Measurements from ENCODE around the gene KCNH1. TPM values are rescaled to one million over a fixed set of nuclear protein-coding genes. Genes with fewer than 3 reads are reported as not detected.

KCNH1 gene
- total RNA-seq, 1 donor from 2014 or later, result not detected

DNA sequence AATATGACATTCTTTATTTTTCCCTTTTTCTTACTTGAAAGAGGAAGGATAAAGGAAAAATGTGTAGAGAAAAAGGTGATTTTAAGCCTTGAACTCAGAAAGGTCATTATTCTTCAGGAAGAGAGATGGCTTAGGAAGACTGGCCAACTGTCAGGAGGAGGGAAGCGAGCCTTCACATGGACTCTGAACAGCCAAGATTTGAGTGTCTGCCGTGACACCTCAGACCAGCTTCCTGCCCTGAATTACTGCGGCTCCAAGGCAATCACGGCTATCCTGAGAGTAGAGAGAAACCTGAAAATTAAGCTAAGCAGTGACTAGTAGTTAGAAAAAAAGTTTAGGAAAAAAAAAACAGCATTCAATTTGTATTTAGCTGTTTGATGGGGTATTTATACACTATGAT, 314.7 kb downstream of the KCNH1 start:
- no peak for ATAC-seq (ENCODE audit: low read depth)
- H3K27ac Mint-ChIP-seq, result no peak overlapping the region
- intact Hi-C loops (cut with micrococcal nuclease), result no loop called here
- peaks cover 27% of the 10 kb centered on the region for H3K4me1 Mint-ChIP-seq
- no peaks in the 10 kb centered on the region for H3K36me3 Mint-ChIP-seq (ENCODE audit: low read depth)
- TF ChIP-seq, protein P1, sequence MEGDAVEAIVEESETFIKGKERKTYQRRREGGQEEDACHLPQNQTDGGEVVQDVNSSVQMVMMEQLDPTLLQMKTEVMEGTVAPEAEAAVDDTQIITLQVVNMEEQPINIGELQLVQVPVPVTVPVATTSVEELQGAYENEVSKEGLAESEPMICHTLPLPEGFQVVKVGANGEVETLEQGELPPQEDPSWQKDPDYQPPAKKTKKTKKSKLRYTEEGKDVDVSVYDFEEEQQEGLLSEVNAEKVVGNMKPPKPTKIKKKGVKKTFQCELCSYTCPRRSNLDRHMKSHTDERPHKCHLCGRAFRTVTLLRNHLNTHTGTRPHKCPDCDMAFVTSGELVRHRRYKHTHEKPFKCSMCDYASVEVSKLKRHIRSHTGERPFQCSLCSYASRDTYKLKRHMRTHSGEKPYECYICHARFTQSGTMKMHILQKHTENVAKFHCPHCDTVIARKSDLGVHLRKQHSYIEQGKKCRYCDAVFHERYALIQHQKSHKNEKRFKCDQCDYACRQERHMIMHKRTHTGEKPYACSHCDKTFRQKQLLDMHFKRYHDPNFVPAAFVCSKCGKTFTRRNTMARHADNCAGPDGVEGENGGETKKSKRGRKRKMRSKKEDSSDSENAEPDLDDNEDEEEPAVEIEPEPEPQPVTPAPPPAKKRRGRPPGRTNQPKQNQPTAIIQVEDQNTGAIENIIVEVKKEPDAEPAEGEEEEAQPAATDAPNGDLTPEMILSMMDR (IDR thresholded peaks at IDR 0.05), result no peak
- CTCF ChIA-PET, result no interaction called here
- H3K27me3 Mint-ChIP-seq, result peaks cover 6% of the 10 kb centered on the region
- POLR2A ChIA-PET, result no interaction called here
- no peaks in the 10 kb centered on the region for H3K9me3 Mint-ChIP-seq
- no peak overlapping the region for H3K4me3 Mint-ChIP-seq
- no peak for DNase-seq

DNA sequence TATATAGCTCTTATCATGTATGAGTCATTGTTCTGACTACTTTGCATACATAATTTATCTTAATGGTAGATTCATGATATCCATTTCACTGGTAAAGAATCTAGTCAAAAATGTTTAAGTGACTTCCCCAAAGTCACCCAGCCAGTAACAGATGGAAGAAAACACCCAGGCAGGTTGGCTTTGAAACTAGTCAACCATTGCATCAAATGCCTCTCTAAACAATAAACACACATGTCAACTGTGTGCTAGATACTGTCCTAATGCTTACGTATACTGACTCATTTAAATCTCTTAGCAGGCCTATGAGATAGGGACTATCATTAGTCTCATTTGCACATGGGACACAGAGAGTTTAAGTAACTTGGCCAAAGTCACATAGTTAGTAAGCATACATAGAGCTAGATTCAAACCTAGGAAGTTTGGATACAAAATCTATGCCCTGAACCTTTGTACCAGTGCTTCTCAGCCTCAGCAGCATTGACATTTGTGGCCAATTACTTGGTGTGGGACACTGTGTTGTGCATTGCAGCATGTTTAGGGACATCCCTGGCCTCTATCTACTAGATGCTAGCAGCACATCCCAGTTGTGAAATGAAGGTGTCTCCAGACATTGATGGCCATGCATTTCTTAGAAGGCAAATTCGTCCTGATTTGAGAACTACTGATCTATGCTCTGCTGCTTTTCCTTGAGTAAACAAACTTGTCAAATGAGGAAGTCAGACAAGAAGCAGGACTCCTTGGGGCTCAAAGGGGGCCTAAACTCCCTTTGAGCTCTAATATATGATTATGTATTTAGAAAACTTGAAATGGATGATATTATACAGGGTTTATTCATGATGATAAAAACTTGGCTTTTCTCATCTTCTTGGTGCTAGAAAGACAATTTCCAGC, 316.3 kb downstream of the KCNH1 start:
- peaks cover 9% of the 10 kb centered on the region for H3K27me3 Mint-ChIP-seq
- intact Hi-C loops (cut with micrococcal nuclease), result no loop called here
- ChIA-PET POLR2A (no interaction called here), CTCF (no interaction called here)
- no peaks in the 10 kb centered on the region for H3K36me3 Mint-ChIP-seq (ENCODE audit: low read depth)
- ATAC-seq (ENCODE audit: low read depth), result no peak
- DNase-seq, result no peak
- no peak overlapping the region for H3K4me3 Mint-ChIP-seq
- H3K9me3 Mint-ChIP-seq, result no peaks in the 10 kb centered on the region
- H3K27ac Mint-ChIP-seq, result no peak overlapping the region
- TF ChIP-seq, protein P1 (IDR thresholded peaks at IDR 0.05), result no peak
- H3K4me1 Mint-ChIP-seq, result peaks cover 27% of the 10 kb centered on the region

DNA sequence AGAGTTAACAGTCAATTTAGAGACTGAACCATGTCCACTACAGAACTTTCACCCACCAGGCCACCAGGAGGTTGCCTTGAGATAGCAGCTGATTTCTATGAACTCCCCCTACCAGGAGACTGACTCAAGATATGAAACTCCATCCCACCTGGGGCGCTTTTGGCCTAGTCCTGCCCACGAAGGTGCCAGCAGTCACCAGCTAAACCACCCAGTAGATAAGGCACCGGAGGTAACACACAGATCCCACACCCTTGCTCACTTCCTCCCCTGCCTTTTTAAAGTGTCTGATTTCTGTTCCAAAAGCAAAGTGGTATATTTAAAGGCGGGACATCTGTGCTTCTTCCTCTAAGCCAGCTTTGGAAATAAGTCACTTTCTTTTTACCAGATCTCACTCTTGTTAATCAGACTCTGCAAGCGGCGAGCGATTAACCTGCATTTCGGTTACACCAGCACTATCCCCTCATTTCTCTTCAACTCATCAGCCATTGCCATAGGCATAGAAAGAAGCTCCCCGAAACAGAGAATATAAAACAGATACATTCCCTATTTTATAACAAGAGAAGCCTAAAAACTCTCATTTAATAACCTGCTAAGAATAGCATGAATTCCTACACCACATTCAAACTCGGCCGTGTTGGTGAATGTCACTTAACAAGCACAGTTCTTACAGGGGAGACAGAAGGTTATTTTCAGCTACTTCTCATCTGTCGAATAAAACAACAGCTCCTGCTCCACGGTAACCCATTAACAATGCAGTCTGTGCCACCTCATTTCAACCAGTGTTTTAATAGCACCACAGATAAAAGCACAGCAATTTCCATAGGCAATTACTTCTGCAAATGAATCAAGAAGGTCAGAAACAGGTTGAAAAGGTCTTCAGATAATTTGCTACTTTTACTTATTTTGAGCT, 318.1 kb downstream of the KCNH1 start:
- intact Hi-C loops (cut with micrococcal nuclease), result no loop called here
- CTCF ChIA-PET, result no interaction called here

DNA sequence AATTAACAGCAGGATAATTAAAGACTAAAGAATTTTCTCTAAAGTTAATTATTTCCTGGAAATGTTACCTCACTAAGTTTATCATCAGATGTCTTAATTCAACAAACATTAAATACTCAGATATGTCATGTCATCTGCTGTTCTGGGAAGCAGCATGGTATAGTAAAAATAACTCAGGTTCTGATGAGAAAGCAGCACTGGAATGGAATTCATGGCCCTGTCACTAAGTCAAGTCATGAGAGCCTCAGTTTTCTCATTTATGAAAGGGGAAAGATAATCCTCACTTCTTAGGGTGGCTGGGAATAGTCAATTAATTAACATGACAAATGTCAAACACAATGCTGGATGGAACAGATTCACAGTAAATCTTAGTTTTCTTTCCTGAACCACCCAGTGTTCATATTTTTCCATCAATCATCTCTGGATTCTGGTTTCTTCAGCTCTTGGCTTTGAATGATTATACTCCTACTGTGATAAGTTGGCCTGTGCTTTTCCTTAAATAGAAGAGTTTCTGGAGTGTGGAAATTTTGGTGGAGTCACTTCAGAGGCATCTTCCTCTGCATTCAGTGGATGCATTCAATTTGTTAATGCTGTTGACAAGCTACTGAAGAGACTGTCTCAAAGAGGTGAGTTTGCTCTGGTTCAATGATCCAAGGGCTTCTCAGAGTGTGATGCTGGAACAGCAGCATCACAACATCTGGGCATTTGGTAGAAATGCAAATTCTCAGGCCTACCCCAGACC, 319.4 kb downstream of the KCNH1 start:
- CTCF ChIA-PET, result no interaction called here
- peaks cover 3% of the 10 kb centered on the region for H3K27me3 Mint-ChIP-seq
- no peak overlapping the region for H3K27ac Mint-ChIP-seq
- ATAC-seq (ENCODE audit: low read depth), result no peak
- POLR2A ChIA-PET, result no interaction called here
- no peak overlapping the region for H3K4me3 Mint-ChIP-seq
- TF ChIP-seq, protein P1 (IDR thresholded peaks at IDR 0.05), result no peak
- H3K36me3 Mint-ChIP-seq (ENCODE audit: low read depth), result no peaks in the 10 kb centered on the region
- intact Hi-C loops (cut with micrococcal nuclease), result no loop called here
- peaks cover 27% of the 10 kb centered on the region for H3K4me1 Mint-ChIP-seq
- no peak for DNase-seq
- no peaks in the 10 kb centered on the region for H3K9me3 Mint-ChIP-seq

More for the DNA sequence above, 318.1 kb downstream of the KCNH1 start:
- TF ChIP-seq, protein P1 (IDR thresholded peaks at IDR 0.05), result no peak
- DNase-seq, result no peak
- Mint-ChIP-seq H3K36me3 (ENCODE audit: low read depth) (no peaks in the 10 kb centered on the region), H3K4me3 (no peak overlapping the region), H3K4me1 (peaks cover 27% of the 10 kb centered on the region), H3K9me3 (no peaks in the 10 kb centered on the region), H3K27me3 (peaks cover 6% of the 10 kb centered on the region), H3K27ac (no peak overlapping the region)
- ATAC-seq (ENCODE audit: low read depth), result no peak
- POLR2A ChIA-PET, result no interaction called here

All from activated B cell treated with CpG ODN at 0.5 μM for 24 hours (primary cell).